Cardiac fibroblast (primary cell): Measurements from ENCODE around the gene HTATSF1.

Experiments
- DNase-seq, 2 donors: peaks; one replicate each; pipeline versions ENCODE4 v3.0.0 to v3.0.0-alpha.2; 2010; ENCODE audit warnings: low read depth in 2 of 2
- H3K4me3 ChIP-seq, 2 donors: replicated peaks in 1 of 2; 1 replicate in 1 of 2; 2 replicates in 1 of 2; pipeline ENCODE4 v1.5.1; 2011; ENCODE audit warnings: low read depth in 2 of 2, low read length in 2 of 2, mild to moderate bottlenecking in 2 of 2, moderate library complexity in 1 of 2
- TF ChIP-seq, protein P1 (sequence below): IDR thresholded peaks from one replicate; pipeline ENCODE4 v1.5.1; 2011; ENCODE audit warnings: low read depth, mild to moderate bottlenecking, low read length, inconsistent platforms

Gene HTATSF1, protein sequence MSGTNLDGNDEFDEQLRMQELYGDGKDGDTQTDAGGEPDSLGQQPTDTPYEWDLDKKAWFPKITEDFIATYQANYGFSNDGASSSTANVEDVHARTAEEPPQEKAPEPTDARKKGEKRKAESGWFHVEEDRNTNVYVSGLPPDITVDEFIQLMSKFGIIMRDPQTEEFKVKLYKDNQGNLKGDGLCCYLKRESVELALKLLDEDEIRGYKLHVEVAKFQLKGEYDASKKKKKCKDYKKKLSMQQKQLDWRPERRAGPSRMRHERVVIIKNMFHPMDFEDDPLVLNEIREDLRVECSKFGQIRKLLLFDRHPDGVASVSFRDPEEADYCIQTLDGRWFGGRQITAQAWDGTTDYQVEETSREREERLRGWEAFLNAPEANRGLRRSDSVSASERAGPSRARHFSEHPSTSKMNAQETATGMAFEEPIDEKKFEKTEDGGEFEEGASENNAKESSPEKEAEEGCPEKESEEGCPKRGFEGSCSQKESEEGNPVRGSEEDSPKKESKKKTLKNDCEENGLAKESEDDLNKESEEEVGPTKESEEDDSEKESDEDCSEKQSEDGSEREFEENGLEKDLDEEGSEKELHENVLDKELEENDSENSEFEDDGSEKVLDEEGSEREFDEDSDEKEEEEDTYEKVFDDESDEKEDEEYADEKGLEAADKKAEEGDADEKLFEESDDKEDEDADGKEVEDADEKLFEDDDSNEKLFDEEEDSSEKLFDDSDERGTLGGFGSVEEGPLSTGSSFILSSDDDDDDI

DNA sequence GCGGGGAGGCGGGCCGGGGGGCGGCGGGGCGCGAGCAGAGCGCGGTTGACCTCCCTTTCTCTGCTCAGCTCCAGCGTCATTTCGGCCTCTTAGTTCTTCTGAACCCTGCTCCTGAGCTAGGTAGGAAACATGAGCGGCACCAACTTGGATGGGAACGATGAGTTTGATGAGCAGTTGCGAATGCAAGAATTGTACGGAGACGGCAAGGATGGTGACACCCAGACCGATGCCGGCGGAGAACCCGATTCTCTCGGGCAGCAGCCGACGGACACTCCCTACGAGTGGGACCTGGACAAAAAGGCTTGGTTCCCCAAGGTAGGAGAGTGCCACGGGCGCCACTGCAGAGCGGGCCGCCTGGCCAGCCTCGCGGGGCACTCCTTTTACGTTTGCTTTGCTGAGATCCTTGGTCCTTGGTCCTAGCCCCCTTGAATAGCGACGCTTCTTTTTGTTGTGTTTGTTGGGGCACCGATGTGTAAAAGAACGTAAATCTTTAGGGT lies at the start of gene HTATSF1:
Gene HTATSF1, plus strand, starts transcription at position 37 of the 497 bp plus-strand sequence. Its CDS starts 93 bp downstream, at position 130.
- H3K4me3 ChIP-seq, result peak within 1 kb of the TSS; percentile 70 to 73
- no peak for DNase-seq
- TF ChIP-seq, protein P1, sequence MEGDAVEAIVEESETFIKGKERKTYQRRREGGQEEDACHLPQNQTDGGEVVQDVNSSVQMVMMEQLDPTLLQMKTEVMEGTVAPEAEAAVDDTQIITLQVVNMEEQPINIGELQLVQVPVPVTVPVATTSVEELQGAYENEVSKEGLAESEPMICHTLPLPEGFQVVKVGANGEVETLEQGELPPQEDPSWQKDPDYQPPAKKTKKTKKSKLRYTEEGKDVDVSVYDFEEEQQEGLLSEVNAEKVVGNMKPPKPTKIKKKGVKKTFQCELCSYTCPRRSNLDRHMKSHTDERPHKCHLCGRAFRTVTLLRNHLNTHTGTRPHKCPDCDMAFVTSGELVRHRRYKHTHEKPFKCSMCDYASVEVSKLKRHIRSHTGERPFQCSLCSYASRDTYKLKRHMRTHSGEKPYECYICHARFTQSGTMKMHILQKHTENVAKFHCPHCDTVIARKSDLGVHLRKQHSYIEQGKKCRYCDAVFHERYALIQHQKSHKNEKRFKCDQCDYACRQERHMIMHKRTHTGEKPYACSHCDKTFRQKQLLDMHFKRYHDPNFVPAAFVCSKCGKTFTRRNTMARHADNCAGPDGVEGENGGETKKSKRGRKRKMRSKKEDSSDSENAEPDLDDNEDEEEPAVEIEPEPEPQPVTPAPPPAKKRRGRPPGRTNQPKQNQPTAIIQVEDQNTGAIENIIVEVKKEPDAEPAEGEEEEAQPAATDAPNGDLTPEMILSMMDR, result no peak

DNA sequence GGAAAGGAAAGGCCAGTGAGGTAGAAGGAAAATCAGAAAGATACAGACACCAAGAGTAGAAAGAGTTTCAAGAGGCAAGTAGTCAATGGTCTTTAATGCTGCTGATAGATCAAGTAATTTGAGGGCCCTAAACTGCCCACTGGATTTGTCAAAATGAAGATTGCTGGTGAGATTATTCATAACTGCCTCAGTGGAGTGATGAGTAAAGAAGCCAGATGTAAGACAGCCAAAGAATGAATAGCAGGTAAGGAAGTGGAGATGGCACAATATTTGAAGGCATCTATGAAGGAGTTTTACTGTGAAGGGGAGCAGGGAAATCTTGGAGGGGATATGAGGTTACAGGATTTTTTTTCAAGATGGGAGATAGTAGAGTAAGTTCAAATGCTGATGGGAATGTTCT lies 49.4 kb upstream of the HTATSF1 start:
- H3K4me3 ChIP-seq, result no peak overlapping the region
- DNase-seq, result no peak
- TF ChIP-seq, protein P1, result no peak

DNA sequence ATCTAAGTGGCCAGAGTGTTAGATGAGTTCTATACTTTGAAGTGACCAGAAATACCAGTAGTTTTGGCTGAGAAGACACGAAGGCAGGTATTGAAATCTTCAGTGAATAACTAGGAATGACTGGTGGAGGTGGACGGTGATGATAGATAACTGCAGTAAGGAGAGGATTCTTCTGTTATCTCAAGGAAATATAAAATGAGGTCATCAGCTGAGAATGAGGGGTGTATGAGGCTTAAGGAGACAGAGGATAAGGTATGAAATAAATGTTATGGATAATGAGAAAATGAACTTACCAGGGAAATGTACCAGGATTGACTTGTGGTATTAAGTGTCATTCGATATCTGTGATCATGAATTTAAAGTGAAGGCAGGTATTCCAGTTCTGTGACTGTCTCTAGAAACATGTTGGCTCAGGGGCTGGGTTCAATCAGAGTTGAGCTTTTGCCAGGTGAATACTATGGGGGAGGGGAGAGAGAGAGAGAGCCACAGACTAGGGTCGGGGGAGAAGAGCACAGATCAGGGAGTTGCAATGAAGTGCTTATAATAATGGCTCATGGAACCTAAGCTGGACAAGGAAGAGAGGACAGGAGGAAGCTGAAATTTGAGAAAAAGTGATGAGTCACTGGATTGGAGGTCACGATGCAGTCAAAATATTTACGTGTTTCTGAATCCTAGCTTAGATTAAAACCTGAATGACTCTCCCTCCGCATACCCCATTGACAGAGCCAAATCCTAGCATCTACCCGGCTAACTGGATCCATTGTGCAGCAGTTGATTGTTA lies 47.2 kb upstream of the HTATSF1 start:
- peak in 1 of 2 donors; percentile 0 for DNase-seq
- TF ChIP-seq, protein P1, result no peak

DNA sequence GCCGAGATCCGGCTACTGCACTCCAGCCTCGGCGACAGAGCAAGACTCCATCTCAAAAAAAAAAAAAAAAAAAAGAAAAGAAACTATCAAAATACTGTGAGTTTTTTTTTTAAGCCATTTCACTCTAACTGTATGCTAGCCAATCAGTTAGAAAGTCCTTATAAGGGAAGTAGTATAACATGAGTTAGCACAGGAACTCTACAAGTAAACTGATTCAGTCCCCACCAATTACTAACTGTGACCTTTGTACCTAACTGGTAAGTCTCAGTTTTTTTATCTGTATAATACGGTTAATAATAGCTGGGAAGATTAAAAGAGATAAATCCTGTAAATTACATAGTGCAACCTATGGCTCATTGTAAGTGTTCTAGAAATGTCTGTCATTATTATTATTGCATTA lies 44.8 kb upstream of the HTATSF1 start:
- DNase-seq, result no peak
- no peak overlapping the region for H3K4me3 ChIP-seq
- TF ChIP-seq, protein P1, result no peak

More for the DNA sequence above, 47.2 kb upstream of the HTATSF1 start:
- no peak overlapping the region for H3K4me3 ChIP-seq

DNA sequence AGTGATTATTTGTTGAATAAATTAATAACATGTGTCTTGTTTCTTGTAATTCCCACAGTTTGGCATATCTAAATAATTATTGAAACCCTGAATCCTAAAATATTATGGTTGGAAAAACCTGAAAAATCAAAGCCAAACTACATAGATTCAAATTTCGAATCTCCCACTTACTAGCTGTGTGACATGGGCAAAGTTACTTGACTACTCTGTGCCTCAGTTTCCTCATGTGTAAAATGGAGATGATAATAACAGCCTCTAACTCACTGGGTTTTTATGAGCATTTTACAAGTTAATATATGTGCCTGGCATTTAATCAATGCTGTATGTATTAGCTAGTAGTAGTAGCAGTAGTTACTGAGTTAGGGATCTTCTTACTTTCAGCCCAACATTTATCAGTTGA lies 44.3 kb upstream of the HTATSF1 start:
- no peak overlapping the region for H3K4me3 ChIP-seq
- TF ChIP-seq, protein P1, result no peak
- no peak for DNase-seq

DNA sequence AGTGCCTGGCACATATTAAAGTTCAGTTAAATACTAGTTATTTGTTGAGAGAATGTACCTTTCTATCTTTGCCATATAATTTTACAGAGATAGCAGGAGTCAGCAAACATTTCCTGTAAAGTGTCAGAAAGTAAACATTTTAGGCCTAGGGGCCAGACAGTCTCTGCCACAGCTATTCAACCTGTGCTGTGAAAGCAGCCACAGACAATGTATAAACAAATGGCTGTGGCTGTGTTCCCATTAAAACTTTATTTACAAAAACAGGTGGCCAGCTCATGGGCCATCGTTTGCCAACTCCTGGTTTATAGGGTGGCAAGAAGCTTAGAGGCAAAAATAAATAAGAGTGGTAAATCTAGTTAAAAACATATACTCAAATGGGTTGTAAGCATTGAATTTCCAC lies 43.6 kb upstream of the HTATSF1 start:
- no peak for DNase-seq
- H3K4me3 ChIP-seq, result no peak overlapping the region
- TF ChIP-seq, protein P1, result no peak
